Measurements from ENCODE around the gene PTPN5.
"Not testable (repeated sequence)": the region's sequence is repeated elsewhere in the genome, so short reads cannot be mapped to it uniquely, and the experiment has no call there.

PTPN5 gene

DNA sequence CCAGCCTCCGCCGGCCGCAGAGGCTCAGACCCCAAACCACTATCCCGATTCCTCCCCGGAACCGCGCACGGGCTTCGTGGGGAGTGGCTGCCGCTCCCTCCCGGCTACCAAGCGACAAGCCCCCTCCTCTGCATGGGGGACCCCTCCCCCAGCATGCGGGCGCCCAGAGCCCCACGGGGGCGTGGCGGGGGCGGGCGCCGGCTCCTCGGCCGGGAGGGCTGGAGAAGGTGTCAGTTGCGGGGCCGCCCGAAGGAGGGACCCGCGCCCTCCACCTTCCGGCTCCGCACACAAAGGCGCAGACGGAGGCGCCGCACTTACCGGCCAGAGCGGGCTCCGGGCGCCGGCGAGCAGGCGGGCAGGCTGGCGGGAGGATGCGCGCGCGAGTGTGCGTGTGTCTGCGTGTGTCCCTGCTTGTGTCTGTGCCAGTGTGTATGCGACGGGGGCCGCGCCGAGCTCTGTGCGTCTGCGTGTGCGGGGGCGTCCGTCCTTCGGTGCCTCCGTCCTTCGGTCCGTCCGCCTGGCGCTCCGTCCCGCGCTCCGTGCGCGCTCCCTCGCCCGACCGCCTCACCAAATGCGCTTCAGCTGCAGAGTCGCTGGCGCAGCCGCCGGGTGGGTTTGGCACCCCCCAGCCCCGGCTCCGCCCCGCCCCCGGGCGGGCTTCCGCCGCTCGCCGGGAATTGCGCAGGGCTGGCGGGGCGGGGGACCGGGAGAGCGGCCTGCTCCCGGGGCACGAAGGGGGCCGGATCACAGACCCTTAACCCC is at the start of gene PTPN5:
PTPN5 (minus strand) TSS at position 592 of the 762 bp plus-strand sequence. CDS start 19,840 bp downstream, outside the sequence.
- no peak within 1 kb of the TSS for H3K27ac ChIP-seq
- DNase-seq (ENCODE audit: low read depth, low spot score) = no peak

GRCh38 chr11:18836417-18836816 is 44.8 kb upstream of the PTPN5 start:
- no peak overlapping the region for H3K27ac ChIP-seq
- no peak for DNase-seq (ENCODE audit: low read depth, low spot score)

DNA sequence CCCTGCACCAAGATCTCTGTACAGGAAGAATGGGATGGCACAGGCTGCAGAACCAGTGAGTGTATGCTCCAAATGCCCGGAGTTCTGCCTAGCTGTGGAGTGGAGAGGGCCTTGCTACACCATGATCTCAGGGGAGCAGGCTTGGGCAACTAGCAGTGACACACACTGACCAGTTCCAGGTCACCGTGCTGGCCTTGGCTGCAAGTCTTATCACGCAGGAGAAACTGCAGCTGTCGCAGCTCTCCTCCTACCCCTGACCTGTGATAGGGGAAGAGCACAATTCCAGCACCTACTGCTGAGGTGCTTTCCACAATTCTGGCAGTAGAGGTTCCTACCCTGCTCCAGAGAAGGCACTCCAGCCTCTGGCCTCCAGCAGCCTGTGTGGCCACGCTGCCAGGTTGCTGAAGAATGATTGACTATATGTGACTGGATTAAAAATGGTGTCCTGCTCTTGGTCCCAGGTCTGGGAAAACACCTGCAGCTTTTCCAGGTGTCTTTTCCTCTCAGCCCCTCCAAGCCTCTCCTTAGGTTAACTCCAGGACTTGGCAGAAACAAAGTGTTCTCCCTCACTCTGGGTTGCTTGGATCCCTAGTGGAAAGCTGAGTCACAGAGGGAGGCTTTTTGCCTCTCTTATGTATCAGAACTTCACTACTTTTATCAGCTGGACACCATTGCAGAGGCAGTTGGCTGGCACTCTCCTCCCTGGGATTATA is 43.3 kb upstream of the PTPN5 start:
- no peak for DNase-seq (ENCODE audit: low read depth, low spot score)

GRCh38 chr11:18820160-18820559 is 28.6 kb upstream of the PTPN5 start:
- not testable (repeated sequence) for H3K27ac ChIP-seq; DNase-seq (ENCODE audit: low read depth, low spot score)

More for the DNA sequence above, 43.3 kb upstream of the PTPN5 start:
- no peak overlapping the region for H3K27ac ChIP-seq

- DNase-seq (ENCODE audit: low read depth, low spot score) = no peak
- peak overlapping the region; percentile 14 for H3K27ac ChIP-seq
Observed at GRCh38 chr11:18804199-18804999, 12.8 kb upstream of the PTPN5 start.

- no peak overlapping the region for H3K27ac ChIP-seq
- DNase-seq (ENCODE audit: low read depth, low spot score) = peak; percentile 14
Observed at GRCh38 chr11:18802381-18803257, 11.0 kb upstream of the PTPN5 start.

DNA sequence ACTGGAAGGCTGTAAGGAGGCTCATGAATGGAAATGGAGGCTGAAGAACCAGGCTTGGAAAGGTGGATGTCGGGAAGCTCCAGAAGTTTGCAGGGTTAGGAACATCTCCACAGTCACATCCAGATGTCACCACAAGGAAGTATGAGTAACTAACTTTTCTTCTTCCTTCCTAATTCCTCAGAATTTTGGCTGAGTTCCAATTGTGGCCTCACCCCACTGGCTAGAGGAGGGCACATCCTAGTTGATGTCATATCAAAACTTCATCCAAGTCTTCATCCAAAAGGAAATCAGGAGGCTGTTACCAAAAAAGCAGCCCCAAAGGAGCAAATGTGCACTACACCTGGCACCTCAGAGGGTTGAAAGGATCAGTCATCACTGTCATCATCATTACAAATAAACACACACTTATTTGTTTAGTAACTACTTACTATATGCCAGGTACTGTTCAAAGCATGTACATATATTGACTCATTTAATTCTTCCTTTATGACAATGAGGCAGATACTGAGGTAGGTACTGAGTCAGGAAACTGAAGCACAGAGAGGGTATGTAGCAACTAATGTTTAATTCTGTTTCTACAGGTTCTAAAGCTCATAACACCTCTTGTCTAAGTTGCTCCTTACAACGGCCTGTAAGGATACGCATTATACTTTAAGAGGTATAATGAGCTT is 7.3 kb upstream of the PTPN5 start:
- DNase-seq (ENCODE audit: low read depth, low spot score) = peak; percentile 84
- H3K27ac ChIP-seq = peak overlapping the region; percentile 57

DNA sequence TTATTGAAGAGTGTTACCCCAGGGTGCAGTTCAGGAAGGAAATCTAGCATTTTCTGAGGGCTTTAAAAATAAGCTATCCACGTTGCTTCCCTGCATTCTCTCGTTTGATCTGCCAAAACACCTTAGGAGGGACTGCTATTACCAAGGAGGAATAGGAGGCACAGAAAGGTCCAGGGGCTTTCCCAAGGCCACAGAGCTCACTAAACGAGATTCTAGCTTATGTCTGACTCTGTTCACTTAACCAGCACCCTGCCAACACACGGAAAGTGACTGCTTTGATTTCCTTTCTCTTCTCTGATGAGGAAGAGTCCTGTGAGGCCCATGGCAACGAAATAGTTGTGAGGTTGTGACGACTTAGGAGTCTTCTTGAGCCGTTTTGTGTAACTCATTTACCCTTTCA is 3.4 kb upstream of the PTPN5 start:
- no peak overlapping the region for H3K27ac ChIP-seq
- DNase-seq (ENCODE audit: low read depth, low spot score) = no peak

DNA sequence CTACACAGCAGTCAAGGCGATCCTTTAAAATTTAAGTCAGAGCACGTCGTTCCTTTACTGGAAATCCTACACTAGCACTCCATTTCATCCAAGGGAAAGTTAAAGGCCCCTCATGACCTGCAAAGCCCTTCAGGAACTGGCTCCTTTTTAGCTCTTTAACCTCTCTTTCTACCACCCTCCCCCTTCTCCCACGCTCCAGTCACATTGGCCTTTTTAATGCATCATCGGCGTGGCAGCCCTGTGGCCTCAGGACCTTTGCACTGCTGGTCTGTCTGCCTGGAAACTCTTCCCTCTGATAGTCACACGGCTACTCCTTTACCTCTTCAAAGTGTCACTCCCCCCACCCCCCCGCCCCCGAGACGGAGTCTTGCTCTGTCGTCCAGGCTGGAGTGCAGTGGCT is 1.2 kb upstream of the PTPN5 start:
- no peak overlapping the region for H3K27ac ChIP-seq
- no peak for DNase-seq (ENCODE audit: low read depth, low spot score)

- no peak overlapping the region for H3K27ac ChIP-seq
- DNase-seq (ENCODE audit: low read depth, low spot score) = no peak
Observed at GRCh38 chr11:18791969-18792628, 501 bp upstream of the PTPN5 start.

- DNase-seq (ENCODE audit: low read depth, low spot score) = no peak
Observed at GRCh38 chr11:18790883-18791206, 753 bp downstream of the PTPN5 start.

DNA sequence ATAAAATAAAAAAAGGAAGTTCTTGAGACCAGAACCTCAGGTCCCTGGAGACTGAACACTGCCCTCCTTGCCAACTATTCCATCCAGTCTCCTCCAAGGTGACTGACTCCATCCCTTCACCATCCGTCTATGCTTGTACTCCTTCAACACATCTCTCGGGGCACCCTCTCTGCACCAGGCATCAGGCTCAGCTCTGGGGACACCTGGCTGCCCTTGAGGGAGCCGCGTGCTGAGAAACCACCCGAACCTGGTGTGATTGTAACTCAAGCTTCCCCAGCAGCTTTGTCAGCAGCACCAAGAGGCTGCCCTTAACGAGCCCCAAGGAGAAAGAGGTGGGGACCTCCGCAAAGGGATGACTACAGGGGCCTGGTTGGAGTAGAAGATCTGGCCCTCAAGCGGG is 1.7 kb downstream of the PTPN5 start:
- DNase-seq (ENCODE audit: low read depth, low spot score) = no peak
- no peak overlapping the region for H3K27ac ChIP-seq

More at GRCh38 chr11:18790883-18791206, 753 bp downstream of the PTPN5 start:
- no peak overlapping the region for H3K27ac ChIP-seq

GRCh38 chr11:18785411-18785810 is 6.2 kb downstream of the PTPN5 start:
- no peak overlapping the region for H3K27ac ChIP-seq
- DNase-seq (ENCODE audit: low read depth, low spot score) = no peak

GRCh38 chr11:18780896-18781295 is 10.7 kb downstream of the PTPN5 start:
- DNase-seq (ENCODE audit: low read depth, low spot score) = no peak
- H3K27ac ChIP-seq = no peak overlapping the region

DNA sequence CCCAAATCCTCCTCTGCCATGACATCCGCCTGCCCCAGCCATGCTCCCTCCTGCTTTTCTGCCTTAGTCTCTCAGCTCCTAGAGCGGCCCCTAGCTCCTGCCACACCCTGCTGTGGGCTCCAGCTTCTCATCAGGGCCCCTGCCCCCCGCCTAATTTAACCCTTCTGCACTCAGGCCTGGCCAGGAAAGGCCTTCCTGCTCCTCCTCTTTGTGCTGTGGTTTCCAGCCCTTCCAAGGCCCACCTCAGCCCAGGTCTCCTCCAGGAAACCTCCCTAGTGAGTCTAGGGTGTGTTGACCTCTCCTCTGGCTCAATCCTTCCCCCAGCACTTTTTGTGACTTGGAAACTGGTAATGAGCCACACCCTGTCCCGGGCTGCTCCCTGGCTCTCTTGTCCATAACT is 11.3 kb downstream of the PTPN5 start:
- DNase-seq (ENCODE audit: low read depth, low spot score) = no peak
- no peak overlapping the region for H3K27ac ChIP-seq

DNA sequence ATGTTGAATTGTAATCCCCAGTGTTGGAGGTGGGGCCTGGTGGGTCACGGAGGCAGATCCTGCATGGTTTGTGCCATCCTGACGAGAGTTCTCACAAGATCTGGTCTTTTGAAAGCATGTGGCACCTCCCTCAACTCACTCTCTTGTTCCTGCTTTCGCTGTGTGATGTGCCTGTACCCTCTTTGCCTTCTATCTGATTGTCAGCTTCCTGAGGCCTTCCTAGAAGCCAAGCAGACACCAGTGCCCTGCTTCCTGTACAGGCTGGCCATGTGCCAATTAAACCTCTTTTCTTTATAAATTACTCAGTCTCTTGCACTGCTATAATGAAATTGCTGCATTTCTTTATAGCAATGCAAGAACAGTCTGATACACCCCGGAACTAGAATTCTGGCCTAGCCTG is 13.1 kb downstream of the PTPN5 start:
- no peak overlapping the region for H3K27ac ChIP-seq
- DNase-seq (ENCODE audit: low read depth, low spot score) = no peak

GRCh38 chr11:18776324-18776723 is 15.3 kb downstream of the PTPN5 start:
- no peak overlapping the region for H3K27ac ChIP-seq

DNA sequence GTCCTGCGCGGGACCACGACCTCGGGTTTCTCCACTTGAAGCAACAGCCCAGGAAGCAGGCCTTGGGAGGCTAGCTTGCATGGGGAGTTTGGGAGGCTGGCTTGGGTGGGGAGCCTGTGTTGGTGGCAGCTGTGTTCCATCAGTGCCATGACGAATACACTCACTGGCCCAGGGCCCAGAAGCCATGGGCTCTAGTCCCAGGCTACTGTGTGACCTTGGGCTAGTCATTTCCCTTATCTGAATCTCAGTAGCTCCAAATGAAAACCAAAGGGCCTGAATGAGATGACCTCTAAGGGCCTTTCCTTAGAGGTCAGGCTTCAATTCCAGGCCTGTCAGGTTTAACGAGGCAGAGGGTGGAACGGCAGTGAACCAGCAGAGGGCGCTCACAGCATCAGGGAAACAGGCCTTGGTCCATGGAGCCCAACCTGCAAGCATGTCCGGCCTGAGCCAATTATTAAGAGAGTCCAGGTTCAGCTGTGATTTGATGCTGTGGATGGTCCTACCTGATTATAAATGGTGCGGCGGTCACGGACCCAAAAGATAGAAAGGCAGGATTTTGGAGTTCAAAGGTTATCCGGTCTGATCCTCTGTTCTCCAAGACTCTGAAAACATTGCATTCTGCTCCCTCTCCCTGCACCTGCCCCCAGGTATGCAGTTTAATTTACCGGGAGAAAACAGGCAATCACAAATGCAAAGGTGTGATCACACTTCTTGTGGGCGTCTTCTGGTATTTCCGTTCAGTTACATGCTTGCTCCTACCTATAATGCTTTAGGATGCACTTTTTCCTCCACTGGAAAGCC is 15.9 kb downstream of the PTPN5 start:
- no peak for DNase-seq (ENCODE audit: low read depth, low spot score)
- no peak overlapping the region for H3K27ac ChIP-seq

More at GRCh38 chr11:18776324-18776723, 15.3 kb downstream of the PTPN5 start:
- DNase-seq (ENCODE audit: low read depth, low spot score) = no peak
